PFSK-1 (cell line): Measurements from ENCODE around the gene MLC1.

Source experiments
- FOXP2 ChIP-seq: optimal IDR thresholded peaks from 2 replicates; pipeline ENCODE3; 2011; ENCODE audit warnings: borderline replicate concordance, control low read depth, inconsistent platforms; ENCODE audit not compliant: insufficient read depth; ENCODE audit errors: extremely low read length, extremely low read depth
- POLR2AphosphoS5 ChIP-seq: IDR thresholded peaks from 2 replicates; pipeline ENCODE4 v1.6.1; 2012; ENCODE audit warnings: low read depth, mild to moderate bottlenecking, control low read depth, low read length, moderate library complexity
- SIN3A ChIP-seq: IDR thresholded peaks from 2 replicates; pipeline ENCODE4 v1.6.1; 2012; ENCODE audit warnings: mild to moderate bottlenecking, low read length, moderate library complexity, borderline replicate concordance; ENCODE audit not compliant: insufficient read depth
- TAF1 ChIP-seq: IDR thresholded peaks from 2 replicates; pipeline ENCODE4 v1.6.1; 2012; ENCODE audit warnings: low read length, control low read depth, borderline replicate concordance; ENCODE audit not compliant: insufficient read depth
- TF ChIP-seq, protein P1 (sequence below), 2 experiments: IDR thresholded peaks; 2 replicates each; pipeline versions ENCODE4 v1.6.1 to v1.8.0; 2011 to 2012; ENCODE audit warnings: low read depth in 2 of 2, low read length in 2 of 2, control low read depth in 1 of 2, inconsistent platforms in 1 of 2, mild to moderate bottlenecking in 1 of 2, moderate library complexity in 1 of 2; ENCODE audit not compliant: insufficient read depth in 1 of 2

MLC1 gene

DNA sequence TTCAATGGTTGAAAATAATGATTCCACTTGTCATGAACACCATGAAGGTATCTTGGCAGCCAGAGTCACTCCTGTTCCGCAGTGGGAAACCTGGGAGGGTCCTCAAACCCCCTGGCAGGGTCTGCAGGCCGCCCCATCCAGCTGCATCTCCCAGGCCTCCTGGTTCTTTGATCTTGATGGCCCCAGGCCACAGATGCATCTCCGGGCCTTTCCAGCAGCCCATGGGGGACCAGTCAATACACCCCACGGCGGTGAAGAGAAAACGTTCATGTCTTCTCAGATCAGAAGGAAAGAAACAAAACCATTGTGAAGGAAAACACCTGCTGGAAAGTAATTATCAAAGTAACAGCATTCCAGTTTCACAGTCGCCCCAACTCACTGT lies 25.4 kb downstream of the MLC1 start:
- TF ChIP-seq, protein P1, sequence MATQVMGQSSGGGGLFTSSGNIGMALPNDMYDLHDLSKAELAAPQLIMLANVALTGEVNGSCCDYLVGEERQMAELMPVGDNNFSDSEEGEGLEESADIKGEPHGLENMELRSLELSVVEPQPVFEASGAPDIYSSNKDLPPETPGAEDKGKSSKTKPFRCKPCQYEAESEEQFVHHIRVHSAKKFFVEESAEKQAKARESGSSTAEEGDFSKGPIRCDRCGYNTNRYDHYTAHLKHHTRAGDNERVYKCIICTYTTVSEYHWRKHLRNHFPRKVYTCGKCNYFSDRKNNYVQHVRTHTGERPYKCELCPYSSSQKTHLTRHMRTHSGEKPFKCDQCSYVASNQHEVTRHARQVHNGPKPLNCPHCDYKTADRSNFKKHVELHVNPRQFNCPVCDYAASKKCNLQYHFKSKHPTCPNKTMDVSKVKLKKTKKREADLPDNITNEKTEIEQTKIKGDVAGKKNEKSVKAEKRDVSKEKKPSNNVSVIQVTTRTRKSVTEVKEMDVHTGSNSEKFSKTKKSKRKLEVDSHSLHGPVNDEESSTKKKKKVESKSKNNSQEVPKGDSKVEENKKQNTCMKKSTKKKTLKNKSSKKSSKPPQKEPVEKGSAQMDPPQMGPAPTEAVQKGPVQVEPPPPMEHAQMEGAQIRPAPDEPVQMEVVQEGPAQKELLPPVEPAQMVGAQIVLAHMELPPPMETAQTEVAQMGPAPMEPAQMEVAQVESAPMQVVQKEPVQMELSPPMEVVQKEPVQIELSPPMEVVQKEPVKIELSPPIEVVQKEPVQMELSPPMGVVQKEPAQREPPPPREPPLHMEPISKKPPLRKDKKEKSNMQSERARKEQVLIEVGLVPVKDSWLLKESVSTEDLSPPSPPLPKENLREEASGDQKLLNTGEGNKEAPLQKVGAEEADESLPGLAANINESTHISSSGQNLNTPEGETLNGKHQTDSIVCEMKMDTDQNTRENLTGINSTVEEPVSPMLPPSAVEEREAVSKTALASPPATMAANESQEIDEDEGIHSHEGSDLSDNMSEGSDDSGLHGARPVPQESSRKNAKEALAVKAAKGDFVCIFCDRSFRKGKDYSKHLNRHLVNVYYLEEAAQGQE (IDR thresholded peaks at IDR 0.05; ENCODE audit: insufficient read depth in 1 of 2, low read depth in 2 of 2, low read length in 2 of 2), result no peak
- TF ChIP-seq SIN3A, result no peak
- no peak for TF ChIP-seq TAF1
- TF ChIP-seq POLR2AphosphoS5, result no peak
- no peak for TF ChIP-seq FOXP2

DNA sequence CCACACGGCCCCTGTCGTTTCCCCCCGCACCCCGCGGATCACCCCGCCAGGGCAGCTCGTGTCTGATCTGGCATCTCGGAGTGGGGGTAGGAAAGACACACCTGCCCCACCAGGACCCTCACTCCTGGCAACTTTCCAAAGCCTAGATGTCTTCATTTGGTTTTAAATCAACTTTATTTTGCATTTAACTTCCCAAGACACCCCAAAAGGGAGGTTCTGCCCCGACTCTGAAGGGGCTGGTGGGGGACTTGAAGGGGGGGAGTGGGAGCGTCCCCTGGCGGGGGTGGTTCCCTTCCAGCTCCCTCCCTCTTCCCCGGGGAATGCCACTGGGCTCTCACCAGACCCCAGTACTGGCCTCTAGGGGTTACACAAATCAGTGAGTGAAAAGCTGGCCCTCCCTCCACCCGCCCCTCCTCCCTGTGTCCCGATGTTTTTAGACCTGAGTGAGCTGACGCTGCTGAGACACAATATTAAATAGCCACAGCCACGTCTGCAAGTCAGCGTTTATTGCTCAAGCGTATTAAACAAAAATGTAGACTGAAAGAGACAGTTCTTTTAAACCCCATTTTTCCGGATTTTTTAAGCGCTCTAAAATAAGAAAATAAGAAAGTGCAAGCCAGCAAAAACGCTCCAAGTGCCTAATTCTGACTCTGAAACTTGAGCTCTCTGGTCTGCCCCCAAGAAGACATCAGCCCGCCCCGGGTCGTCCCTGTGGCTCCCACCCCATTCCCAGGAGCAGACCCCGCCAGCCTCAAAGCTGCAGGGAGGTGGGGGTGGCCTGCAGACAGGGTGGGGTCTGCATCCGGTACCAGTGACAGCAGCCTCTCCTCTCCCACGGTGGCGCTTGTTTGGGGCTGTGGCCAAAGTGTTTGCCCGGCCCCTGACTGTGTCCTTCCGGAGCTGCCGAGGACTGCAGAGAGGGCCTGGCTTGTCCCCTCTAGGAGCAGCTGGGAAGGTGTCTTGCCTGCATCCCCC lies 26.0 kb downstream of the MLC1 start:
- TF ChIP-seq TAF1 (no peak), SIN3A (no peak), FOXP2 (no peak), POLR2AphosphoS5 (no peak)
- TF ChIP-seq, protein P1 (IDR thresholded peaks at IDR 0.05; ENCODE audit: insufficient read depth in 1 of 2, low read depth in 2 of 2, low read length in 2 of 2), result no peak

DNA sequence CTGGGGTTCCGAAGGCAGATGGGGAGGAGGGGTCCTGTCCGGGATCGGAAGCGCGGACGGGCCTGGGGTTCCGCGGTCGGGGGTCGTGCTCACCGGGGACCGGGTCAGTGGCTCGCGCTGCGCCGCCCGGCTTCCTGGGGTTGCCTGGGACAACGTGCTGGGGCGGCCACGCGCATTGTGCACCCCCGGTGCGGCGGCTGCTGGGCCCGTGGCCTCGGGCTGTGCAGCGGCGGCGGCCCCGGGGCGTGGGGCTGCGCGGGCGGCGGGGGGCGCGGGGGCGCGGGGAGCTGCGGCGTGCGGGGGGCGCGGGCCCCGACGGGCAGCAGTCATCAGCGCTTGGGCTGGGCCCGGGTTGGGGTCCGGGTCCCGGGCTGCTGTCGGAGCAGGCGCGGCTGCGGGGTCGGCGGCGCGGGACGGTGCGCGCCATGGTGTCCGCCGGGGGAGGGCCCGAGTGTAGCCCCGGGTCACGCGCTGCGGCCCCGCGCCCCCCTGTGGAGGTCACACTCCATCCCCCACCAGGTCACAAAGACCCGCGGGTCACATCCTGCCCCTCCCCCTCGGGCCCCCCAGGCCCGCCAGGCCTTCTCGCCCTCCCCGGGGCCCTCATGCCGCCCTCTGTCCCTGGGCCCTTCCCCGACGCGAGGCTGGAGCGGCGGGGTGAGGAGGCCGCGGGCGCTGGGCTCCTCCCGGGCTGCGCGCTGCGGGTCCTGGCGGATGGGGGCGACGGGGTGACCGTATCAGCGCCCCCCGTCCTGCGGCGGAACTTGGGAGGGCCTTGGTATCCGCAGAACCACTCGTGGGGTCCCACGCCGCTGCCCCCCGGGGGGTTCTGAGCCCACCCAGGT lies 26.9 kb downstream of the MLC1 start, which contains the start of gene TTLL8:
TTLL8 (minus strand) TSS at position 238 of the 845 bp plus-strand sequence.
- TF ChIP-seq FOXP2, result no peak
- no peak for TF ChIP-seq TAF1
- TF ChIP-seq POLR2AphosphoS5, result no peak

DNA sequence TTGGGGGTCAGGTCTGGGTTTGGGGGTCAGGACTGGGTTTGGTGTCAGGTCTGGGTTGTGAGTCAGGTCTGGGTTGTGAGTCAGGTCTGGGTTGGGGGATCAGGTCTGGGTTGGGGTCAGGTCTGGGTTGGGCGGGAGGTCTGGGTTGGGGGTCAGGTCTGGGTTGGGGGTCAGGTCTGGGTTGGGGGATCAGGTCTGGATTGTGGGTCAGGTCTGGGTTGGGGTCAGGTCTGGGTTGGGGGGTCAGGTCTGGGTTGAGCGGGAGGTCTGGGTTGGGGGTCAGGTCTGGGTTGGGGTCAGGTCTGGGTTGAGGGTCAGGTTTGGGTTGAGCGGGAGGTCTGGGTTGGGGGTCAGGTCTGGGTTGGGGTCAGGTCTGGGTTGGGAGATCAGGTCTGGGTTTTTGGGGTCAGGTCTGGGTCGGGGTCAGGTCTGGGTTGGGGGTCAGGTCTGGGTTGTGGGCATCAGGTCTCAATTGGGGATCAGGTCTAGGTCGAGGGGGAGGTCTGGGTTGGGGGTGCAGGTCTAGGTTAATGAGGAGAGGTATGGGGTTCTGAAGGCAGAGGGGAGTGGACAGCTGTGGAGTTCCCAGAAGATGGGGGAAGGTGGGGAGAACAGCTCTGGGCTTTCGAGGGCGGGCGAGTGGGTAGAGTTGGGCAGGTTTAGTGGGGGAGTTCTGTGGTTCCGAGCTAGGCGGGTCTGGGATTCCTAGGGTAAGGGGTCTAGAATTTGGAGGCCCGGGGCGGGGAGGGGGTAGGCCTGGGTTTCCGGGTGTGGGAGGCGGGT lies 27.8 kb downstream of the MLC1 start:
- TF ChIP-seq TAF1, result no peak
- no peak for TF ChIP-seq SIN3A
- no peak for TF ChIP-seq POLR2AphosphoS5
- TF ChIP-seq FOXP2, result no peak

DNA sequence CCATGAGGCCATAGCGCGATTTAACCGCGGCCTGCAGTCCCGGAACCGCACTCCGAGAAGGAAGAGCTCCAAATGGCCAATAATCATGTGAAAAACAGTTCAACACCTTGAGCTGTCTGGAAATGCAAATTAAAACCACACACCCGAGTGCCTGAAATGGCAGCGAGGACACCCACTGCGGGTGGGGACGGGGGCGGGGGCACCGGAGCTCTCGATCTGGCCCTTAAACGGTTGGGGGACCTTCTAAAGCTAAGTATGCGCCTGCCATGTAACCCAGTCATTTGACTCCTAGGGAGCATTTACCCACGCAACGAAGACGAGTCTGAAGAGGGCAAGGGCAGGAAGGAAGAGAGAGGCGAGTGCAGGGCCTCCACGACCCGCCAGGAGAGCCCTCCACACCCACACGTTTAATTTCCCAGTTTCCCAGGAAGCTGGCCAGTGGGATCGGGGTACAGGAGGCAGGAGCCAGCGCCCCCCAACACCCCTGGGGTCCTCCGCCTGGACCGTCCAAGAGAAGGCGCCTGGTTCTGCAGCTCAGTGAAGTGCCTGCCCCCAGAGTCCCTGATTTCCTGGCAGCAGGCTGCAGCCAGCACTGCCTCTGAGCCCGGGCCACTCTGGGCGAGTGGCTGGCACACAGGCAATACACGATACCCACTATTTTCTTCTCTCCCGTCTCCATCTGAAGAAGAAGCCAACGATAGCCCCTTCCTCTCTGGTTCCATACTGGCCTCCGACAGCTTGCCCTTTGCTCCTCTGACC lies 28.8 kb downstream of the MLC1 start:
- no peak for TF ChIP-seq SIN3A
- no peak for TF ChIP-seq POLR2AphosphoS5
- TF ChIP-seq TAF1, result no peak
- no peak for TF ChIP-seq FOXP2
- TF ChIP-seq, protein P1 (IDR thresholded peaks at IDR 0.05; ENCODE audit: insufficient read depth in 1 of 2, low read depth in 2 of 2, low read length in 2 of 2), result no peak
